ENCODE results near the gene KLHL24. TPM values are rescaled to one million over a fixed set of nuclear protein-coding genes. Genes with fewer than 3 reads are reported as not detected.
A peak's percentile ranks its signal among the peaks of the same experiment; 100 is the strongest.

The KLHL24 gene
- total RNA-seq, 6 experiments from 2014 or later: 5.6 to 15.1 (median 6.7) TPM

DNA sequence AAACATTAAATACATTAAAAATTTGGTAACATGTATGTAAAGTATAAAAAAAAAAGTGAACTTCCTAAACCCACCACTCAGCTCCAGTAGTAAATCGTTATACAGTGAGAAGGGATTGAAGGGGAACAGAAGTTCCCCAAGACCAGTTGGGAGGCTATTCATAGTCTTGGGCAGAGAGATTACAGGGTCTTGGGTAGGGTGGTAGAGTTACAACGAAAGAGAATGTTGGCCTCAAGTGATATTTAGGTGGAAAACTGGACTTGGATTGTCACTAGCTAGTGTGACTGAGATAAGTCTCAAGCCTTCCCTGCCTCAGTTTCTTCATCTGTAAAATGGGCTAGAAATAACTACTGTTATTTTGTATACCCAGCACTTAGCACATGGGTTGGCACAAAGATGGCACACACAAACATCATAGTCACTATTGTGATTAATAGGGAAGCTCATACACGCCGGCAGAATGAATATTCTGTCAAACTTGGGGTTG is 61.7 kb downstream of the KLHL24 start:
- peaks cover 42% of the 10 kb centered on the region for H3K4me1 Mint-ChIP-seq (ENCODE audit: low read depth)

DNA sequence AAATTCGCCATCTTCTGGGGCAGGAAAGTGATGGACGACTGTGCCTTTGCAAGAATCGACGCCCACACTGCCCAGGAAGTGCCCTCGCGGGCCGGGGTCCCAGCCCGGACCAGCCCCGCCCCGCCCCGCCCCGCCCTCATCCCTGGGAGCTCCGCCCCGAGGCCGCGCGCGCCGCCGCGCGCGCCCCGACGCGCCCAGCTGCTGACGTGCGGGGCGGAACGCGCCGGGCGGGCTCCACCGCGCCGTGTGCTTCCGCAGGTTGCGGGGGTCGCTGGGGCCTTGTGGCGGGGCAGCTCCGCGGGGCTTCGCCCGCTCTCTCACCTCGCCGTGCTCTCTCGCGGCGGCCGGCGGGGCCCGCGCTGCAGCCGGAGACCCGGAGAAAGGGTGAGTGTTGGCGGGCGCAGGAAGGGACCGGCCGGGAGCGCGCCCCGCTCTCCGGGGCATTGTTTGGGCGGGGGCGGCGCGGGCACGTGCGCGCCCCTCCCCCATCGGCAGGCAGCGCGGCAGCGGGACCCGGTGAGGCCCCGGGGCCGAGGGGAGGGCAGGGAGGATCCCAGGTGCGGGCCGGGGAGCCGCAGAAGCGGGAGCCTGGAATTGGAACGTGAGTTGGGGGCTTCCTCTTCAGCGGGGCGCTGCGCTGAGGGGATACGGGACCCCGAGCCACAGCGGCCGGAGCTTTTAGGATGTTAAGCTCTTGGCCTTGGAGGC is 62.3 kb downstream of the KLHL24 start, which contains the start of gene YEATS2:
Gene YEATS2 (plus strand): TSS at position 188 of the 708 bp plus-strand sequence. CDS start 17,366 bp downstream, outside the sequence.
- Mint-ChIP-seq H3K27ac (peak within 1 kb of the TSS; percentile 67), H3K4me1 (ENCODE audit: low read depth) (peaks cover 43% of the 10 kb centered on the region), H3K27me3 (ENCODE audit: insufficient read depth) (no peaks in the 10 kb centered on the region; the same call in 1 of the 2 replicates), H3K9me3 (no peaks in the 10 kb centered on the region), H3K36me3 (ENCODE audit: low read depth) (peaks cover 7% of the 10 kb centered on the region), H3K4me3 (peak within 1 kb of the TSS; percentile 89)
- TF ChIP-seq, protein P1, sequence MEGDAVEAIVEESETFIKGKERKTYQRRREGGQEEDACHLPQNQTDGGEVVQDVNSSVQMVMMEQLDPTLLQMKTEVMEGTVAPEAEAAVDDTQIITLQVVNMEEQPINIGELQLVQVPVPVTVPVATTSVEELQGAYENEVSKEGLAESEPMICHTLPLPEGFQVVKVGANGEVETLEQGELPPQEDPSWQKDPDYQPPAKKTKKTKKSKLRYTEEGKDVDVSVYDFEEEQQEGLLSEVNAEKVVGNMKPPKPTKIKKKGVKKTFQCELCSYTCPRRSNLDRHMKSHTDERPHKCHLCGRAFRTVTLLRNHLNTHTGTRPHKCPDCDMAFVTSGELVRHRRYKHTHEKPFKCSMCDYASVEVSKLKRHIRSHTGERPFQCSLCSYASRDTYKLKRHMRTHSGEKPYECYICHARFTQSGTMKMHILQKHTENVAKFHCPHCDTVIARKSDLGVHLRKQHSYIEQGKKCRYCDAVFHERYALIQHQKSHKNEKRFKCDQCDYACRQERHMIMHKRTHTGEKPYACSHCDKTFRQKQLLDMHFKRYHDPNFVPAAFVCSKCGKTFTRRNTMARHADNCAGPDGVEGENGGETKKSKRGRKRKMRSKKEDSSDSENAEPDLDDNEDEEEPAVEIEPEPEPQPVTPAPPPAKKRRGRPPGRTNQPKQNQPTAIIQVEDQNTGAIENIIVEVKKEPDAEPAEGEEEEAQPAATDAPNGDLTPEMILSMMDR (IDR thresholded peaks at IDR 0.05): no peak
- peak; percentile 21 for DNase-seq

More for the DNA sequence above, 61.7 kb downstream of the KLHL24 start:
- Mint-ChIP-seq H3K9me3 (no peaks in the 10 kb centered on the region), H3K36me3 (ENCODE audit: low read depth) (peaks cover 7% of the 10 kb centered on the region), H3K27me3 (ENCODE audit: insufficient read depth) (no peaks in the 10 kb centered on the region; the same call in 1 of the 2 replicates), H3K27ac (peak overlapping the region; percentile 67), H3K4me3 (peak overlapping the region; percentile 84)
- TF ChIP-seq, protein P1 (IDR thresholded peaks at IDR 0.05): peak; percentile 33; the same call in 1 of the 2 replicates
- no peak for DNase-seq

DNA sequence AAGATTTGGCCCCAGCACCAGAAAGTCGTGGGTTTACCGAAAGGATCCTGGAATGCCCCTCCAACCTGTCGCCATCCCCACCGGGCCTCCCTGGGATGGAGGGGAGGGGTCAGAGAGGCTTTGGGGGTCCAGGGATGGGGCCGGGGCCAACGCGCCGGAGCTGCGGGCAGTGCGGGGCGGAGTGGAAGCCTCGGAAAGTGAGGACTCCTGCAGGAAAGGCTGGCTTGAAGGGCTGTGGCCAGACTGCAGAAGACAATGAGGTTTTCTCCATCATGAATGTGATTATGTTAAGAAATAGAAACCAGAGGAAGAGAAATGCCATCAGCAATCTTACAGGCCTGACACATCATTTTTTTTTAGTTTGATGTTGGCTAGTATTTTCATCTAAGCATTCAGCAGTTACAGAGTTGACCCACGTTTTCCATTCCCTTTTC is 62.9 kb downstream of the KLHL24 start:
- Mint-ChIP-seq H3K27ac (peak overlapping the region; percentile 66), H3K9me3 (no peaks in the 10 kb centered on the region), H3K36me3 (ENCODE audit: low read depth) (peaks cover 7% of the 10 kb centered on the region), H3K27me3 (ENCODE audit: insufficient read depth) (no peaks in the 10 kb centered on the region; the same call in 1 of the 2 replicates), H3K4me1 (ENCODE audit: low read depth) (peaks cover 49% of the 10 kb centered on the region), H3K4me3 (peak overlapping the region; percentile 89)
- peak; percentile 46 for DNase-seq
- TF ChIP-seq, protein P1 (IDR thresholded peaks at IDR 0.05): no peak

DNA sequence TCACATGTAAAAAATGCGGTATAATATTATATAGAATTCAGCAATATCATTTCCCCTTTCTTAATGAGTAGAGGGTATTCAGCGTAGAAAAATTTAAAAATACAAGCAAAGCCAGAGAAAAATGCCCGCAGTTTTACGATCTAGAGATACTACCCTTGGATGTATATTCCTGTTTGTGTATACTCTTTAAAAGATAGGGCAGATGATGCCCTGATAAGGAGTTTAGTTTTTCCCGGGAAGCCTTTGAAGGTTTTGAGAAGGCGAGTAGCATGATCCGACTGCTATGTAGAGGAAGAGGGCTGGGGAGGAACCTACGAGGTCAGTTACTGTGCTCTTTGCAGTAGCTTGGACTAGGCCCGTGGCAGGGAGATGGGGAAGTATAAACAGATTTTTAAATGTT is 63.3 kb downstream of the KLHL24 start:
- peaks cover 7% of the 10 kb centered on the region for H3K36me3 Mint-ChIP-seq (ENCODE audit: low read depth)
- H3K4me3 Mint-ChIP-seq: peak overlapping the region; percentile 89
- peak; percentile 8 for DNase-seq
- peak overlapping the region; percentile 66 for H3K27ac Mint-ChIP-seq
- no peaks in the 10 kb centered on the region; the same call in 1 of the 2 replicates for H3K27me3 Mint-ChIP-seq (ENCODE audit: insufficient read depth)
- TF ChIP-seq, protein P1 (IDR thresholded peaks at IDR 0.05): no peak
- peaks cover 52% of the 10 kb centered on the region for H3K4me1 Mint-ChIP-seq (ENCODE audit: low read depth)
- no peaks in the 10 kb centered on the region for H3K9me3 Mint-ChIP-seq

DNA sequence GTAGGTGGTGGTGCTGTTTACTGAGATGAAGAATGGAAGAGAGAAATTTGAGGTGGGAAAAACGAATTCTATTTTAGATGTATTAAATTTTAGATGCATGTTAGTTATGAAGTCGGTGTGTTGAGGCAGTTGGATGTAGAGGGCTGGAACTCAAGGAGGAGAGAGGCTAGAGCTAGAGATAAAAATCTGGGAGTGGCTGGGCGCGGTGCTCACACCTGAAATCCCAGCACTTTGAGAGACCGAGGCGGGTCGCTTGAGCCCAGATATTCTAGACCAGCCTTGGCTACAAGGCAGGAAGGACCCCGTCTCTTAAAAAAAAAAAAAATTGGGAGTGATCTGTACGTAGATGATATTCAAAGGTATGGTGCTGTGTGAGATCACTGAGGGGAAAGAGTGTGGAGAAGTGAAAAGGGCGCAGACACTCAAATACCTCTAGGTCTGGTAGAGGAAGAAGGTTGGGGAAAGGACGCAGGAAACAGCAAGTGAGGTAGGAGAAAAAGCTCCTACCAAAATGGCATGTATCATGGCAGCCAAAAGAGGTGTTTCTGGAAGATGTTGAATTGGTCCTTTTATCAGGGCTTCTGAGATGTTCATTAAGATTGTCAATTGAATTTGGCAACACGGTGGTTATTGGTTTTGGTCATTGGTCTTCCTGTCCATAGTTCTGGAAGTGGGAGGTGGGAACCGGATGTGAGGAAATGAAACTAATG is 64.0 kb downstream of the KLHL24 start:
- Mint-ChIP-seq H3K4me3 (peak overlapping the region; percentile 89), H3K9me3 (no peaks in the 10 kb centered on the region), H3K27me3 (ENCODE audit: insufficient read depth) (no peaks in the 10 kb centered on the region; the same call in 1 of the 2 replicates), H3K27ac (peak overlapping the region; percentile 66), H3K4me1 (ENCODE audit: low read depth) (peaks cover 52% of the 10 kb centered on the region), H3K36me3 (ENCODE audit: low read depth) (peaks cover 7% of the 10 kb centered on the region)
- no peak for DNase-seq
- TF ChIP-seq, protein P1 (IDR thresholded peaks at IDR 0.05): no peak

Measured in HFFc6 (cell line).